H1 (cell line): ENCODE results near the gene PRR5.

ENCODE experiments used
- CHD1 ChIP-seq: IDR thresholded peaks from 2 replicates; pipeline ENCODE4 v1.6.1; 2012; ENCODE audit warnings: low read depth, low read length, improper control_type of control experiment
- EP300 ChIP-seq, 2 experiments: IDR thresholded peaks; 1 replicate in 1 of 2; 2 replicates in 1 of 2; pipeline ENCODE4 v1.6.1; 2011 to 2012; ENCODE audit warnings: low read depth in 2 of 2, low read length in 2 of 2, mild to moderate bottlenecking in 2 of 2, borderline replicate concordance in 1 of 2, inconsistent platforms in 1 of 2, moderate library complexity in 1 of 2
- EZH2 ChIP-seq: fragments of 200-600 bp; sonication (generic); IDR thresholded peaks from 2 replicates; pipeline ENCODE4 v1.7.1; 2012; ENCODE audit warnings: low read depth, mild to moderate bottlenecking, moderate library complexity, low read length, inconsistent platforms; ENCODE audit not compliant: severe bottlenecking
- FOSL1 ChIP-seq: IDR thresholded peaks from 2 replicates; pipeline ENCODE4 v1.6.1; 2011; ENCODE audit warnings: mild to moderate bottlenecking, low read depth, low read length, moderate library complexity; ENCODE audit not compliant: insufficient read depth
- GTF2F1 ChIP-seq: IDR thresholded peaks from 2 replicates; pipeline ENCODE4 v1.6.1; 2012; ENCODE audit warnings: low read depth, low read length, improper control_type of control experiment, borderline replicate concordance
- HDAC2 ChIP-seq, 2 experiments: fragments of 300-600 bp in 1 of 2; sonication (generic) in 1 of 2; IDR thresholded peaks; 2 replicates each; pipeline ENCODE4 v1.6.1; 2011 to 2012; ENCODE audit warnings: low read depth in 2 of 2, low read length in 2 of 2, mild to moderate bottlenecking in 2 of 2, moderate library complexity in 2 of 2, borderline replicate concordance in 1 of 2, inconsistent platforms in 1 of 2
- JUND ChIP-seq: IDR thresholded peaks from 2 replicates; pipeline ENCODE4 v1.6.1; 2011; ENCODE audit warnings: mild to moderate bottlenecking, improper control_type of control experiment, low read length
- POLR2A ChIP-seq, 2 experiments: IDR thresholded peaks; 1 replicate in 1 of 2; 2 replicates in 1 of 2; pipeline ENCODE4 v1.6.1; 2011; ENCODE audit warnings: low read depth in 2 of 2, low read length in 2 of 2, mild to moderate bottlenecking in 2 of 2; ENCODE audit errors: control extremely low read depth in 1 of 2
- POLR2AphosphoS5 ChIP-seq: IDR thresholded peaks from 2 replicates; pipeline ENCODE4 v1.6.1; 2011; ENCODE audit warnings: low read depth, low read length
- RAD21 ChIP-seq, 2 experiments: IDR thresholded peaks in 1 of 2; conservative IDR thresholded peaks in 1 of 2; 2 replicates each; pipeline ENCODE4 v1.6.1; 2011; ENCODE audit warnings: low read depth in 2 of 2, low read length in 2 of 2, improper control_type of control experiment in 1 of 2, inconsistent platforms in 1 of 2, mild to moderate bottlenecking in 1 of 2, moderate library complexity in 1 of 2
- ZNF274 ChIP-seq: IDR thresholded peaks from 2 replicates; pipeline ENCODE4 v1.7.0; 2012; ENCODE audit warnings: low read length, borderline replicate concordance; ENCODE audit errors: extremely low read depth
- TF ChIP-seq, protein P1 (sequence below), 3 experiments: IDR thresholded peaks; 1 replicate in 2 of 3; 2 replicates in 1 of 3; pipeline versions ENCODE4 v1.5.1 to v1.6.1; 2011; ENCODE audit warnings: low read length in 3 of 3, mild to moderate bottlenecking in 3 of 3, inconsistent platforms in 2 of 3, low read depth in 1 of 3, moderate library complexity in 1 of 3; ENCODE audit not compliant: insufficient read depth in 1 of 3; ENCODE audit errors: control extremely low read depth in 1 of 3
- TF ChIP-seq, protein P2 (sequence below): IDR thresholded peaks from 2 replicates; pipeline ENCODE4 v1.6.1; 2011; ENCODE audit warnings: low read depth, mild to moderate bottlenecking, low read length; ENCODE audit not compliant: insufficient read depth

DNA sequence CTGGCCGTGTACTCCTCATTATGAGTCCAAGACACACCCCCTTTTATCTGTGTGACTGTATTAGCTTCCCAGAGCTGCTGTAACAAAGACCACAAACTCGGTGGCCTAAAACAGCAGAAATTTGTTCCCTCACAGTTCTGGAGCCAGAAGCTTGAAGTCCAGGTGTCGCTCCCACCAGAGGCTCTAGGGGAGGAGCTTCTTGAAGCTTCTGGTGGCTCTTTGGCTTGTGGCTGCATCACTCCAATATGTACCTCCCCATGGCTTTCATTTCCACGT, 3.0 kb downstream of the PRR5 start:
- TF ChIP-seq, protein P1, sequence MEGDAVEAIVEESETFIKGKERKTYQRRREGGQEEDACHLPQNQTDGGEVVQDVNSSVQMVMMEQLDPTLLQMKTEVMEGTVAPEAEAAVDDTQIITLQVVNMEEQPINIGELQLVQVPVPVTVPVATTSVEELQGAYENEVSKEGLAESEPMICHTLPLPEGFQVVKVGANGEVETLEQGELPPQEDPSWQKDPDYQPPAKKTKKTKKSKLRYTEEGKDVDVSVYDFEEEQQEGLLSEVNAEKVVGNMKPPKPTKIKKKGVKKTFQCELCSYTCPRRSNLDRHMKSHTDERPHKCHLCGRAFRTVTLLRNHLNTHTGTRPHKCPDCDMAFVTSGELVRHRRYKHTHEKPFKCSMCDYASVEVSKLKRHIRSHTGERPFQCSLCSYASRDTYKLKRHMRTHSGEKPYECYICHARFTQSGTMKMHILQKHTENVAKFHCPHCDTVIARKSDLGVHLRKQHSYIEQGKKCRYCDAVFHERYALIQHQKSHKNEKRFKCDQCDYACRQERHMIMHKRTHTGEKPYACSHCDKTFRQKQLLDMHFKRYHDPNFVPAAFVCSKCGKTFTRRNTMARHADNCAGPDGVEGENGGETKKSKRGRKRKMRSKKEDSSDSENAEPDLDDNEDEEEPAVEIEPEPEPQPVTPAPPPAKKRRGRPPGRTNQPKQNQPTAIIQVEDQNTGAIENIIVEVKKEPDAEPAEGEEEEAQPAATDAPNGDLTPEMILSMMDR (IDR thresholded peaks at IDR 0.05; ENCODE audit: control extremely low read depth in 1 of 3, insufficient read depth in 1 of 3, low read depth in 1 of 3, low read length in 3 of 3) = no peak
- TF ChIP-seq EZH2 = no peak
- TF ChIP-seq RAD21 (IDR thresholded peaks at IDR 0.05 in 1 of 2, conservative IDR thresholded peaks at IDR 0.05 in 1 of 2; ENCODE audit: low read depth in 2 of 2, low read length in 2 of 2) = no peak
- TF ChIP-seq EP300 (IDR thresholded peaks at IDR 0.05; ENCODE audit: borderline replicate concordance in 1 of 2, low read depth in 2 of 2, low read length in 2 of 2) = no peak
- TF ChIP-seq FOSL1 = no peak
- no peak for TF ChIP-seq GTF2F1
- no peak for TF ChIP-seq HDAC2 (IDR thresholded peaks at IDR 0.05; ENCODE audit: borderline replicate concordance in 1 of 2, low read depth in 2 of 2, low read length in 2 of 2)
- no peak for TF ChIP-seq JUND
- TF ChIP-seq POLR2A (IDR thresholded peaks at IDR 0.05; ENCODE audit: control extremely low read depth in 1 of 2, low read depth in 2 of 2, low read length in 2 of 2) = no peak
- TF ChIP-seq POLR2AphosphoS5 = no peak
- no peak for TF ChIP-seq ZNF274
- no peak for TF ChIP-seq CHD1
- TF ChIP-seq, protein P2, sequence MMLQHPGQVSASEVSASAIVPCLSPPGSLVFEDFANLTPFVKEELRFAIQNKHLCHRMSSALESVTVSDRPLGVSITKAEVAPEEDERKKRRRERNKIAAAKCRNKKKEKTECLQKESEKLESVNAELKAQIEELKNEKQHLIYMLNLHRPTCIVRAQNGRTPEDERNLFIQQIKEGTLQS = no peak
